GM20431 (cell line): ENCODE results near the gene TMEM181.
"Not testable (repeated sequence)": the region's sequence is repeated elsewhere in the genome, so short reads cannot be mapped to it uniquely, and the experiment has no call there.

Experiments
- in situ Hi-C: fragments of 300-500 bp; cut with MseI, MboI; formaldehyde crosslinking; loops from one replicate; pipeline ENCODE4 v1.15.0; 2020; ENCODE audit warnings: low sequenced_read_pairs; ENCODE audit not compliant: unreplicated experiment

The TMEM181 gene

GRCh38 chr6:158614606-158615005 lies 54.7 kb downstream of the TMEM181 start:
- in situ Hi-C loops: not testable (repeated sequence)

DNA sequence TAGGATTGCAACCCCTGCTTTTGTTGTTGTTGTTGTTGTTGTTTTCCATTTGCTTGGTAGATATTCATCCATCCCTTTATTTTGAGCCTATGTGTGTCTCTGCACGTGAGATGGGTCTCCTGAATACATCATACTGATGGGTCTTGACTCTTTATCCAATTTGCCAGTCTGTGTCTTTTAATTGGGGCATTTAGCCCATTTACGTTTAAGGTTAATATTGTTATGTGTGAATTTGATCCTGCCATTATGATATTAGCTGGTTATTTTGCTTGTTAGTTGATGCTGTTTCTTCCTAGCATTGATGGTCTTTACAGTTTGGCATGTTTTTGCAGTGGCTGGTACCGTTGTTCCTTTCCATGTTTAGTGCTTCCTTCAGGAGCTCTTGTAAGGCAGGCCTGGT lies 58.4 kb downstream of the TMEM181 start:
- in situ Hi-C loops: not testable (repeated sequence)

- in situ Hi-C loops: no loop called here
These were observed 60.3 kb downstream of the TMEM181 start for GRCh38 chr6:158619922-158620801.

- in situ Hi-C loops: no loop called here
These were observed 61.2 kb downstream of the TMEM181 start for GRCh38 chr6:158620963-158621693.

DNA sequence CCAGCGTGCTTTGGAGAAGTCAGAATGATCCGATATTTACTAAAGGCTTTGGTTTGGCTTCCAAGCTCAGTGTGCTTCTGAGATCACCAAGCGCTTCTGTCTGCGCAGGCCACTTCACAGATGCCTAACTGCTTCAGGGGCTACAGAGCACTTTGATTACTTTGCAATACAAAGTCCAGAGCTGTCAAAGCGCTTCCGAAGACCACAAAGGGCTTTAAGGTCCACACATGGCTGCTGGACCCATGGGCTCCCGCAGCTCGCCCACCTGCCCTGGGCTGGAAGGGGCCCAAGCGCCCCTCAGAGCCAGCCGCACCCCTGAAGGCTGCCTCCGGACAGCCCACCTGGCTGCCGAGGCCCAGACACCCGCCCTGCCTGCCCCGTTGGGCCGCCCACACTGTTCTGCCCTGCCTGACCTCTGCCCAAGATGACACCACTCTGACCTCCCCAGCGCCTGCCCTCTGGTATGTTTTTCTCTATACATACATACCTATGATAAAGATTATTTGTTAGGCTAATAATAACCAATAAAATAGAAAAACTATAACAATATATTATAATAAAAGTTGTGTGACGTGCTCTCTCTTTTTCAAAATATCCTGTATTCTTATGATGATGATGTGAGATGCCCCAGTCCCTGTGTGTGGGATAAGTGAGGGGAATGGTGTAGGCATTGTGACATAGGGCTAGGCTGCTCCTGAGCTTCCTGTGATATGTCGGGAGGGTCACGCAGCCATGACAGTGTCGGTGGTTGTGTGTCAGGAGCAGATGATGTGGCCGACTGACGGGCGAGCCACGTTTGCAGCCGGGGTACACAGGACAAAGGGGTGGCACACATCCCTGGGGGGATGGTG lies 62.0 kb downstream of the TMEM181 start:
- in situ Hi-C loops: no loop called here

- in situ Hi-C loops: no loop called here
These were observed 62.8 kb downstream of the TMEM181 start for GRCh38 chr6:158622545-158623190.

DNA sequence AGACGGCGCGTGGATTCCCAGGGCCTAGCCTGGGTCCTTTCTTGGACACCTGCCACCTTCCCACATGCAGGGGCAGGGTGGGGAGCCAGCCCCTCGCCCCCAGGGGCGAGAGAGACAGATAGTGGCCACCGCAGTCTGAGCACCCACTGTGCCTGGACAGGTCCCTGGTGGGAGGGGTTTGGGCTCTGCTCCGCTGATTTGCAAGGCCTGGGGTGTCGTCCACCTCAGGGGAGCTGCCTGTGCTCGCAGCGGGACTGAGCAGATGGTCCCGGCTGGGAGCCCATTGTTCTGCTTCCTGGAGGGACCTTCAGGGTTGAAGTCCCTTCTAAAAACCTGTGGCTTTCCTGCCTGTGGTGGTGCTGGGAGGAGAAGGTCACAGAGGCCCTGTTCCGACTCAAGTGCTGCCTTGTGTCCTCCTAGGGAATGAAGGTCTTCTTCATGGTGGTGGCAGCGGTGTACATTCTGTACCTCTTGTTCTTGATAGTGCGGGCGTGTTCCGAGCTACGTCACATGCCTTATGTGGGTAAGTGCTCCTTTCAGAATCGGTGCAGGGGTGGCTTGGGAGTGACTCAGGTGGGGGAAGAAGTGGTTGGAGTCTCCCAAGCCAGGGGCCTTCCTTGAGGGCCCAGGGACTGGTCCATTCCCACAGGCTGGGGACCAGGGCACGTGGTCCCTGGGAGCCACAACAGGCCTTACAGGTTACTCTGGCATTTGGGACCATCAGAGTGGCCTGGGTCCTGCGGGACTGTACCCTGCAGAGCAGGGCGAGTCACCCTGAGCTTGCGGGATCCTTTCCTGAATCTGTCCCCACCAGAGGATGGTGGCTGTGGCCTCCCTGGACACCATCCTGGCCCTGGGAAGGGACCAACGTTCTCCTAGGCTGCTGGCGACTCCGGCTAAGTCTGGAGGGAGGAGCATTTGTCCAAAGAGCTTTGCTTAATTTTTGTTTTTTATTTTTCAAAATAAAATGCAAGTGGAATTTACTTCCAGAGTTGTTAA lies 65.1 kb downstream of the TMEM181 start:
- in situ Hi-C loops: no loop called here

GRCh38 chr6:158625881-158626305 lies 66.0 kb downstream of the TMEM181 start:
- in situ Hi-C loops: no loop called here

- in situ Hi-C loops: no loop called here
These were observed 66.7 kb downstream of the TMEM181 start for GRCh38 chr6:158626360-158627167.

GRCh38 chr6:158627168-158627939 lies 67.5 kb downstream of the TMEM181 start:
- in situ Hi-C loops: no loop called here

DNA sequence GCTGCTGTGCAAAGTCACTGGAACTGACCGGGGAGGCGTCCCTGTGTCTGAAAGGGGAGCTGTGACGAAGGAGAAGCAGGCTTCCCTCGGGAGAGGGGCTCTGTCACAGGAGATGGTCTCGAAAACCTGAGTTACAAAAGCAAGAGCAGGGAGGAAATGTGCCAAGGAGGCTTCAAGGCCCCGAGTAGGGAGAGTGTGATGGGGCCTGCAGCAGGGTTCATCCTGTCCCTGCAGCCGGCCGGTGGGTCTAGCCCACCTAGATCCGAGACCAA lies 68.0 kb downstream of the TMEM181 start:
- in situ Hi-C loops: no loop called here

GRCh38 chr6:158628542-158628941 lies 68.7 kb downstream of the TMEM181 start:
- in situ Hi-C loops: no loop called here

DNA sequence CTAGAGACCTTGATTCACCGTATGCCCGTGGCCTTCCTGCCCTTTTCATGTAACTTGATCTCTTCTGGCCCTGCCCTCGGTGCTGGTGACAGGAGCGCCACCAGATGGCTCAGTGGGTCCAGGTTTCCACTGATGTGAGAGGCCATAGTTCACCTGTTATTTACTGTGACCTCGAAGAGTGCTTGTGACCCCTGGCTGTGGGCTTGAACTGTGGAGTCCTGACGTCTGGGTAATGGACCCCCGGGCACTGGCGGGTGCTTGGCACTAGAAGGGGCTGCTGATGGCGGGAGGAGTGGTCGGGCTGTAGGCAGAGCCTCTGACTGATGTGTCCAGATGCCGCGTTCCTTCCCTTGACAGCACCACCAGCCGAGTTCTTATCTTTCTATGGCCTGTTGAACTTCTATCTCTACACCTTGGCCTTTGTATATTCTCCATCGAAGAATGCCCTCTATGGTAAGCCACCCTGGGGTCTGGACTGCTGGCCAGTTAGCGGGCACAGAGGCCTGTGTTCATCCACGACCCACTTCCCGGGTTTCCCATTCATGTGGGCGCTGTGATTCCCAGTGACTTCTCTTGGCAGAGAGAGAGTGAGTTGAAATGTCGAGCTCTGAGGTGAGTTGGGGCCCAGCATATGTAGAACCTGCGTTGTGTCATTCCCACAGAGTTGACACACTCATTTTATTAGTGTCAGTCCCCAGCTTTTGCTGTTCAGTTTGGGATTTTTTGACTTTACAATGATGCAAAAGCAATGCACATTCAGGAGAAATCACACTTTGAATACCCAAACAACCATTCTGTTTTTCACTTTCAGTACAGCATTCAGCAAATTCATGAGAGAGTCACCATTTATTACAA lies 69.7 kb downstream of the TMEM181 start:
- in situ Hi-C loops: no loop called here

DNA sequence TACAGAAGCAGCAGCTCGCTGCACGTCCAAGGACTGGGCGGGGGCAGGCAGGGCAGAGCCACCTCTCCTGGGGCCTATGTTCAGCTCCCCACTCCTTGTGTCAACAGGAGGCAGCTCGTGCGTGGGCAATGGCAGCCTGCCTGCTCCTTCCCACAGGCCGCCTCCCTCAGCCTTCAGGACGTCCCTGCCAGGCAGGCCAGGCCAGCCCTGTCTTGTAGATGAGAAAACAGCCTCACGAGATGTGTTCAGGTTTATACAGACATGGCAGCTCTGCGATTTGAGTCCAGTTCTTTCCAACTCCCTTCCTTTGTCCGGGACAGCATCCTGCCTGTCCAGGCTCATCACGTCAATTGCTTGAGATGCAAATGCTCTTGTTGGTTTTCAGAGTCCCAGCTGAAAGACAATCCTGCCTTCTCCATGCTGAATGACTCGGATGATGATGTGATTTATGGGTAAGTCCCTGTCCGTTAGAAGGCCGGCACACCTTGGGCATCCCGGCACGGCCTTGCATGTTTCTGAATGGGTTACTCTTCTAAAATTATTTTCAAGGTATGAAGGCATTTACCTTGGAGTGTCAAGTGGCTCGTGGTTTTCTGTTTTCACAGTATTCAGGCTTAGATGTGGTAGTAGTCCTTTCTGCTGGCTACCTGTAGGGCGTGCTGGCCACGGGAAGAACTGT lies 71.2 kb downstream of the TMEM181 start:
- in situ Hi-C loops: no loop called here

DNA sequence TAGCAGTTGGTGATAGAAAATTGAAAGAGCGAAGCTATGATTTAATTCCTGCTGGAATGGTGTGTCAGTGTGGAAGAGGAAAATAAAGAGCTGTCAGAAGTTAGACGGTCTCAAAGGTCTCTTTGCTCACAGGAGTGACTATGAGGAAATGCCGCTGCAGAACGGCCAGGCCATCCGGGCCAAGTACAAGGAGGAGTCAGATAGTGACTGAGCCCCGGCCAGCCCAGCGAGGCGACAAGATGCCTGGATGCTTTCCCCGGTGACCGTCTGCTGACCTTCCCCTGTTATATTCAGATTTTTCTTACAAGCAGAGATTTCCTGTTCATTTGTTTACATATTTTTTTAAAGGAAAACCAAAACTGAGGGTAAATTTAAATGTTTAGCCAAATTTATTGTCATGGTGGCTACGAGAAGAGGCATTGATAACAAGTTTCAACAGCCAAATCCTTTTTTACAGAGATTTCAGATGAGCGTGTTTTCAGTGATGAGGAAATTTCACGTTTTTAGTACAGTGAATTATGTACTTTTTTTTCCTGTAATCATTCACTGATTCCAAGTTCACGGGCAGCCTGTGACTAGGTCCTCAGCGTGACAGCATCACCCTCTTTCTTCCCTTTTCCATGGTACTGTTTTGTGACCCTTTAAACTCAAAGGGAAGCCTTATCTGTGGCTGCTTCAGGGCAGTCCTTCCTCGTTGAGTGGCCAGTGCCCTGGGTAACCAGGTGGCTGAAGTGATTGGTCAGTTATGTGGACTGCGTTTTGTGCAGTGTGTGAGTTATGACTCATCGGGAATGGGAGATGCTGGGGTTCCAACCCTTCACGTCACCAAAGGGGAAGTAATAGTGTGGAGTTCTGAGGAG lies 72.0 kb downstream of the TMEM181 start:
- in situ Hi-C loops: no loop called here
